Kidney glomerular epithelial cell (primary cell): ENCODE measurements around the gene ZFAND4.
A peak's percentile ranks its signal among the peaks of the same experiment; 100 is the strongest.
"Not testable (repeated sequence)": the region's sequence is repeated elsewhere in the genome, so short reads cannot be mapped to it uniquely, and the experiment has no call there.

Source experiments
- DNase-seq: peaks from one replicate; lab custom pipeline; 2025; lab: John Stamatoyannopoulos, UW

The ZFAND4 gene

GRCh38 chr10:45672181-45673073 lies at the start of gene ZFAND4:
TSS of gene ZFAND4 (minus strand) at chr10:45672772. CDS start at chr10:45663725, 9,047 bp downstream.
- DNase-seq = peak; percentile 88

GRCh38 chr10:45721503-45721902 lies 48.9 kb upstream of the ZFAND4 start:
- not testable (repeated sequence) for DNase-seq

DNA sequence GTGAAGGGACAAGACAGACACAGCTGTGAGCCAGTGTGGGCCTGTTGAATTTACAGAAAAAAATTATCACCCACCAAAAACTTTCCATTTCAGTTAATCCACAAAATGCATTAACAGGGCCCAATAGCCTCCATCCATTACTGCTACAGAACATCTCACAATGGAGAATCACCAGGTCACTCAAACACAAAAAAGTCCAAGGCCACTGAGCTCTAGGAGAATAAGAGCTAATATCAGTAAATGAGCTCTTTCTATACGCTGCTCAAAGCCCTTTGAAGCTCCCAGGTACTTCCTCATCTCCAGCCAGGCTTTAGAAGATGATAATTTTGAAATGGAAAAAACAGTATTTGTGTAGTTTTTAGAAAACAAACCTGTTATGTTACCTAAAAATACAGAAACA lies 45.1 kb upstream of the ZFAND4 start:
- DNase-seq = not testable (repeated sequence)

DNA sequence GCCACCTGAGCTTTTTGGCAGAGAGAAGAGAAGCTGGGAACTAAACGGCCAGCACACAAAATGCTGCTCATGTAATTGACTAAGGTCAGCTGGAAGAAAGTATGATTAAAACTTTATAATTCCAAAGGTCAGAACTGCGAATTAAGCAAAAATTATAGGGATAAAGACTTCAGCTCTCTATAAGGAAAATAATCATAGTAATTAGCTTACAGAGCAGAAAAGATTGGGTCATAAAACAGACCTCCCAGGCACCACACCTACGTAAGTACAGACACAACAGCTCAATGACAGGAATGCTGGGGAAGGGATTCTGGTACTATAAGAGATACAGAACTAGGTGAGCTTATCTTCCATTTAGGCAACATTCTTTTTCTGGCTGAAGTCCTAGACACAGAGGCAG lies 44.5 kb upstream of the ZFAND4 start:
- DNase-seq = not testable (repeated sequence)

- DNase-seq = not testable (repeated sequence)
These were observed 38.7 kb upstream of the ZFAND4 start for GRCh38 chr10:45711223-45711622.

GRCh38 chr10:45710200-45710796 lies 37.7 kb upstream of the ZFAND4 start:
- not testable (repeated sequence) for DNase-seq

- not testable (repeated sequence) for DNase-seq
These were observed 5.9 kb upstream of the ZFAND4 start for GRCh38 chr10:45678467-45678866.

GRCh38 chr10:45675388-45675787 lies 2.8 kb upstream of the ZFAND4 start:
- DNase-seq = no peak

DNA sequence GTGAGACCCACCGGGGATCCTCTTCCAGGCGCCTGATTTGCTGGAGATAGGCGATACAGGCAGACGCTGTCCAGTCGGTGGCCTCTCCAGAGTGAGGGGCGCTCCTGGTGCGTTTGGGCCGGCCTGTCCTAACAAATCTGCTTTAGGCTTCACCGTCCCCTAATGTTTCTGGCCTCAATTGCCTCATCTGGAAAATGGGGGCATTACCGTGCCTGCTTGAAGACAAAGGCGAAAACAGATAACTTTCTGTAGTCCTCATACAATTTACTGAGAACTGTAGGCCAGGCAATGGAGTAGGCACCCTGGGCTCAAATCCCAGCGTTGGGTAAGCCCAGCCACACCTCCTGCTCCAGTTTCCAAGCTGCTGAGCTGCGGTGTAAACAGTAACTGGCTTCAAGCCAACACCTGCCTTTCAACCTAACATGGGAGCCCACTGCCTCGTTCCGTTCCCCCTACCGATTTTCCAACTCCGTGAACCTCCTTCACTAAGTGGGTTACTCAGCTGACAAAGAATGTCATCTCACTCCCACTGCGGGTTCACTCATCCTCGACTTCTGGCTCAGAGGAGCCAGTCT lies 589 bp upstream of the ZFAND4 start:
- DNase-seq = peak; percentile 13

- DNase-seq = not testable (repeated sequence)
These were observed 1.3 kb downstream of the ZFAND4 start for GRCh38 chr10:45671300-45671699.

- DNase-seq = not testable (repeated sequence)
These were observed 2.7 kb downstream of the ZFAND4 start for GRCh38 chr10:45669897-45670296.

DNA sequence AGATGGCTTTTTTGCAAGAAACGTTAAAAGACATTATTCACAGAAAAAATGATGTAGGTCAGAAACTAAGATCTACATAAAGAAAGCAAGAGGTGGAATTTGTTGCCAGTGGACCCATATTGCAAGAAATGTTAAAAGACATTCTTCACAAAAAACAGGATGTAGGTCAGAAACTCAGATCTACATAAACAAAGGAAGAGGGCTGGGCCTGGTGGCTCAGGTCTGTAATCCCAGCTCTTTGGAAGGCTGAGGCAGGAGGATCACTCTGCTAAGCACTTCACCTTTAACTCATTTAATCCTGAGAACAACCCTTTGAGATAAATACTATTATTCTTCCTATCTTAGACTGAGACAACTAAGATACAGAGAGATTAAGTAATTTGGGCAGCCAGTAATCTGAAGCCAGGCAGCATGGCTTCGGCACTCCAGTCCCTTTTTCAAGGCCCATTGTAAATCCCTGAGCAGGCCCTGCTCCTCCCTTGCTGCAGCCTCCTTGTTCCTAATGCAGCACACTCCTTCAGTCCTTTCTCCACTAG lies 11.6 kb downstream of the ZFAND4 start:
- DNase-seq = no peak

GRCh38 chr10:45657033-45657926 lies 15.3 kb downstream of the ZFAND4 start:
- no peak for DNase-seq

DNA sequence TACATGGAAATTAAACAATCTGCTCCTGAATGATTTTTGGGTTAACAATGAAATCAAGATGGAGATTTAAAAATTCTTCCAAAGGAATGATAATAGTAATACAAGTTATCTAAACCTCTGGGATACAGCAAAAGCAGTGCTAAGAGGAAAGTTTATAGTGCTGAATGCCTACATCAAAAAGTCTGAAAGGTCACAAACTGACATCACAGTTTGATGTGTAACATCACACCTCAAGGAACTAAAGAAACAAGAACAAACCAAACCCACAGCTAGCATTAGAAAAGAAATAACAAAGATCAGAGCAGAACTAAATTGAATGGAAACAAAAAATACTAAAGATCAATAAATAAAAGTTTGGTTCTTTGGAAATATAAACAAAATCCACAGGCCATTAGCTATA lies 17.4 kb downstream of the ZFAND4 start:
- no peak for DNase-seq

- not testable (repeated sequence) for DNase-seq
These were observed 17.8 kb downstream of the ZFAND4 start for GRCh38 chr10:45654753-45655141.

- no peak for DNase-seq
These were observed 19.1 kb downstream of the ZFAND4 start for GRCh38 chr10:45653454-45653853.

DNA sequence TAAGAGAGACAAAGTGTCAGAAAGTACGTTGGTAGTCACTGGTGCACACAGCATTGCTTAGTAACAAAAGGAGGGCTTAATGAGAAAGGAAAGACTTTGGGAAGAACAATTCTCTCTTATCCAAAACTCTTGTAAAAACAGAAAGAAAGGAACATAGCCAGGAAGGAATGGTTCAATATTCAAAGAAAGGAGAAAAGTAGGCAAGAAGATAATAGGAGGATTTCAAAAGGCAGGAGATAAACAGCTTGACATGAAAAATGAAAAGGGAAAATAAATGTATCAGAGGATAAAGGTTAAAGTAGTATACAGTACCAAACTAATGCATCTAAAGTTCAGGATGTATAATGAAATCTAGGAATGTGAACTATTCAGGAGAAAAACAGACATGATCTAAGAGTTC lies 20.1 kb downstream of the ZFAND4 start:
- no peak for DNase-seq

GRCh38 chr10:45649296-45649695 lies 23.3 kb downstream of the ZFAND4 start:
- no peak for DNase-seq

DNA sequence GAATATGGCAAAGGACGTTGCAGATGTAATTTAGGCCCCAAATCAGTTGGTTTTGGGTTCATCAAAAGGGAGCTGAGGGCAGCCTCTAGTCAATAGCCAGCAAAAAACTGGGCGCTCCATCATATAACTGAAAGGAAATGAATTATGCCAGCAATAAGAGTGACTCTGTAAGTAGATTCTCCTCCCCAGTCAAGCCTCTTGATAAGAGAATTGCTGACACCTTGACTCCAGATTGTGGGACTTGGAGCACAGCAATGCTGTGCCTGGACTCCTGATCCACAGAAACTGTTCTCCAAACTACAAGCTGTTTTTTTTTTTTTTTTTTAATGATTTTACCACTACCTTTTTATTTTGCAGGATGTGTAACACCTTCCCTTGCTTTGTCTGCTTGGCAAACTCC lies 25.5 kb downstream of the ZFAND4 start:
- DNase-seq = no peak

GRCh38 chr10:45646384-45647050 lies 26.1 kb downstream of the ZFAND4 start:
- no peak for DNase-seq

DNA sequence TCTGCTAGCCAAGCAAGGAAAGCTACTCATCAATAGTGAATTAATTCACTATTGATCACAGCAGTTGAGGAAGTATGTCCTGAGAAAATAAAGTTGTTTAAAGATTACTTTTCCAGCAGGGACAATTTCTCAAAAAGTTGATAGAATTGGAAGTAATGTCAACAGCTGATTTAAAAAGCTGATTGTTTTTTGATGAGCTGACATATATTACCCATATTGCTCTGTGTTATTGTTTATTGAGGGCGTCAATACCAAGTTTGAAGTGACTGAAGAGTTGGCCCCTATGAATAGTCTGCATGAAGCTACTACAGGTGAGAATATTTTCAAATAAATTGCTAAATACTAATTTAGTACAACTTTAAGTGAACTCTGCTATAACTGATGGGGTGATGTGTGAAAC lies 28.0 kb downstream of the ZFAND4 start:
- DNase-seq = no peak
